Hippocampal formation (tissue), 2 donors: Measurements from ENCODE around the gene LURAP1L.
"Not testable (repeated sequence)": the region's sequence is repeated elsewhere in the genome, so short reads cannot be mapped to it uniquely, and the experiment has no call there.

ENCODE experiments used
- DNase-seq, 2 donors: peaks; one replicate each; lab custom pipeline; 2025; lab: John Stamatoyannopoulos, UW

Gene LURAP1L

DNA sequence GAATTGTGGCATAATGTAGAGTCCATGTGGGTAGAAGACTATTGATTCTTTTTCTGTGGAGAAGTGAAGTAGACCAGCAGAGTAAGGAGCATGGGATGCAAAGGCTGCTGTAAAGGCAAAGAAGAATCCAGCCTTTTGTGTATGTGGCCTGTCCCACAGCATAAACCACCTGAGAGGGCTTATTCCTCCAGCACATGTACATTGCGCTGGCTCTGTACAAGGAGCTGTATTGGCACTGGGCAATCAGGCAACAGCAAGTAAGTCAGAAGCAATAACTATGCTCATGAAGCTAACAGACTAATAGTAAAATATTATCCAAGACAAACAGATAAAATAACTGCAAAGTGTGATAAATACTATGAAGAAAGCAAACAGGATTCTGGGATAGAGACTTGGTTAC is 86.2 kb downstream of the LURAP1L start:
- no peak for DNase-seq

DNA sequence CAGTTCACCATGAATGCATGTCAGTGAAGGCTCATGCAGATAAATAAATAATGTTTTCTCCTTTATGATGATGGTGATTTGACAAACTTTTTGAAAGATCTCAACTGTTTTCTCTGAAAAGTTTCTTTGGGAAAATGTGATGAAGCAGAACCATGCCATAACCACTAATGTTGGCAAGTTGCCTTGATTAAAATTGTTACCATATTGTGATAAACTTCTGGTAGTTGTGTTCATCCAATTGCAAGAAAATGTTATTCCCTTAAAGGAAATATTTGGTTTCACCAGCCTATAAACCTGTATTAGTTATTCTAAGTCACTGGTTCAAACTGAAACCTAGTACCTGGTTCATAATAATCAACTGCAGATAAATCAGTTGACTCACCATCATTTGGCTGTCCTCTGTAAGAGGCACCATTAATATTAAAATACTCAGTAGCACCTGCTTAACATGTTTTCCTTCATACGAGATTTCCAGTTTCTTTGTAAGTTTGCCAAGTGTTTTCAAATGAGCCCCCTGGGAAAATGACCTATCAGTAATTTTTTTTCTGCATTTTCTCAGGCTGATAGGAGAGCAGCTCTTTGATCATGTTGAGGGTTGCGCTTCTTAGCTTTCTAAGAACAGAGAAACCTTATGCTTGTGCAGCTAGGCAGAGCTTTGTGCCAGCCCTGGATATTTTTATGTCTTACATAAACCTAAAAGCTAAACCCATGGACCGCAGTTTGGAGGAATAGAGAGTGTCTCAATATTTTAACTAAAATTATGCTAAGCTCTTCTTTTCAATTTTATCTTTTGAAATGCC is 88.0 kb downstream of the LURAP1L start:
- no peak for DNase-seq

DNA sequence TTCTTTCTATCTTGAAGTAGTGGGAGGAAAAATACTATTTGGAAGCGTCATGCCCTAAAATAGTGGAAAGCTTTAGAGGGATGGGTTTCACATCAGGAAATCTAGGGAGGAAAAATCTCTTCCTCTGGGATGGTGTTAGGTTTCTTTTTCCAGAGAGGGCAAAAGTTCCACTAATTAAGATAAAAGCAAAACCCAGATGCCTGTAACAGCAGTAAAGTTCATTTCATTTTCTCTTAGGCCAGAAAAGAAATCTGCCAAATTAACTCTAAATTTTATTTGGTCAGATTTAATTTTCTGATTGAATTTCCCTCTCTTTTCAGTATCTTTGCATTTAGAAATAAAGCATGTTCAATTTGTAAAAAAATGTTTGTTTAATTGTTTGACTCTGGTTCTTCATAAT is 88.8 kb downstream of the LURAP1L start:
- DNase-seq, result no peak

DNA sequence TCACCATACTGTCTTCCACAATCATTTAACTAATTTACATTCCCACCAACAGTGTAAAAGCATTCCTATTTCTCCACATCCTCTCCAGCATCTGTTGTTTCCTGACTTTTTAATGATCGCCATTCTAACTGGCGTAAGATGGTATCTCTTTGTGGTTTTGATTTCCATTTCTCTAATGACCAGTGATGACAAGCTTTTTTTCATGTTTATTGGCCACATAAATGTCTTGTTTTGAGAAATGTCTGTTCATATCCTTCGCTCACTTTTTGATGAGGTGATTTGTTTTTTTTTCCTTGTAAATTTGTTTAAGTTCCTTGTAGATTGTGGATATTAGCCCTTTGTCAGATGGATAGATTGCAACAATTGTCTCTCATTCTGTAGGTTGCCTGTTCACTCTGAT is 90.6 kb downstream of the LURAP1L start:
- not testable (repeated sequence) for DNase-seq
